DOHH2 (cell line): Measurements from ENCODE around the gene DLK1.

Source experiments
- H3F3A ChIP-seq: fragments of 200-600 bp; sonication (generic), shearing (Covaris generic); 2 replicates; pipeline ENCODE4 v1.6.0; 2016; ENCODE audit warnings: antibody characterized with exemption, mild to moderate bottlenecking; ENCODE audit not compliant: control insufficient read depth, insufficient read depth
- H3K27ac ChIP-seq: fragments of 200-600 bp; sonication (generic); 2 replicates; pipeline ENCODE4 v1.5.1; 2014; ENCODE audit warnings: low read depth, mild to moderate bottlenecking, low read length, moderate library complexity
- H3K27me3 ChIP-seq: fragments of 200-600 bp; sonication (generic); 2 replicates; pipeline ENCODE4 v1.6.1; 2014; ENCODE audit warnings: mild to moderate bottlenecking, low read length, mixed read lengths; ENCODE audit not compliant: control insufficient read depth
- H3K36me3 ChIP-seq: fragments of 200-600 bp; sonication (generic); 2 replicates; pipeline ENCODE4 v1.6.1; 2014; ENCODE audit warnings: mild to moderate bottlenecking, low read length, moderate library complexity, mixed read lengths; ENCODE audit not compliant: control insufficient read depth
- H3K4me1 ChIP-seq: fragments of 200-600 bp; sonication (generic); 2 replicates; pipeline ENCODE4 v1.6.1; 2014; ENCODE audit warnings: mild to moderate bottlenecking, low read length, mixed read lengths; ENCODE audit not compliant: control insufficient read depth
- H3K4me2 ChIP-seq: fragments of 200-600 bp; sonication (generic); 2 replicates; pipeline ENCODE4 v1.6.0; 2014; ENCODE audit warnings: mild to moderate bottlenecking, low read length, moderate library complexity
- H3K4me3 ChIP-seq: fragments of 200-600 bp; sonication (generic); 2 replicates; pipeline ENCODE4 v1.5.1; 2014; ENCODE audit warnings: mild to moderate bottlenecking, low read length, mixed read lengths
- H3K79me2 ChIP-seq: fragments of 200-600 bp; sonication (generic); 2 replicates; pipeline ENCODE4 v1.6.1; 2014; ENCODE audit warnings: mild to moderate bottlenecking, low read length, mixed read lengths; ENCODE audit not compliant: control insufficient read depth
- H3K9me2 ChIP-seq: fragments of 200-600 bp; sonication (generic); replicated peaks from 2 replicates; pipeline ENCODE4 v1.6.1; 2014; ENCODE audit warnings: mild to moderate bottlenecking, low read length, mixed read lengths; ENCODE audit not compliant: control insufficient read depth
- H3K9me3 ChIP-seq: fragments of 200-600 bp; sonication (generic); 2 replicates; pipeline ENCODE4 v1.6.1; 2014; ENCODE audit warnings: antibody characterized with exemption, low read length, mixed read lengths; ENCODE audit not compliant: control insufficient read depth, insufficient read depth
- H4K20me1 ChIP-seq: fragments of 200-600 bp; sonication (generic); 2 replicates; pipeline ENCODE4 v1.6.0; 2014; ENCODE audit warnings: low read depth, mild to moderate bottlenecking, antibody characterized with exemption, low read length, moderate library complexity; ENCODE audit not compliant: control insufficient read depth, insufficient read depth
- EZH2phosphoT487 ChIP-seq: fragments of 200-600 bp; sonication (generic); IDR thresholded peaks from 2 replicates; pipeline ENCODE4 v1.6.1; 2017; ENCODE audit warnings: borderline replicate concordance, mild to moderate bottlenecking, antibody characterized with exemption, low read length, moderate library complexity, mixed read lengths
- TF ChIP-seq, protein P1 (sequence below): fragments of 200-600 bp; sonication (generic); IDR thresholded peaks from one replicate; pipeline ENCODE4 v1.5.1; 2014; ENCODE audit warnings: antibody characterized with exemption, mild to moderate bottlenecking, low read depth, low read length; ENCODE audit not compliant: poor library complexity, severe bottlenecking

The DLK1 gene

DNA sequence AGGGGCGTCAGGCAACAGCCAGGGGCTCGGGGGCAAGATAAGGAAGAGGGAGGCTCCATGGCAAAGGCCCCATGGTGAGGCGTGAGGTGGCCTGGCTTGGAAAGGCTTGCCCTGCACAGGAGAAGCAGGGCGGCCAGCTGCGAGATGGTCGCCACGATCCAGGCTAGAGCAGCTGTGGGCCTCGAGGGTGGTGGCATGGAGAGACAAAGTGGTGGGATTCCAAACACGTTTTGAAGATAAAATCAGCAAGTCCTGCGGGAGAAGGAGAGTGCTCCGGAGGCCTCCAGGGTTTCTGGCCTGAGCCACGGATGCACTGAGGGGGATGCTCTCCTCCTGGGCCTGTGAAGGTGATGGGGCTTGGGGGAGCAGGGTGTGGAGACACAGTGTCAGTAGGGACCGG is 20.5 kb upstream of the DLK1 start:
- no peaks in the 10 kb centered on the region for H3K36me3 ChIP-seq
- TF ChIP-seq EZH2phosphoT487: no peak
- TF ChIP-seq, protein P1, sequence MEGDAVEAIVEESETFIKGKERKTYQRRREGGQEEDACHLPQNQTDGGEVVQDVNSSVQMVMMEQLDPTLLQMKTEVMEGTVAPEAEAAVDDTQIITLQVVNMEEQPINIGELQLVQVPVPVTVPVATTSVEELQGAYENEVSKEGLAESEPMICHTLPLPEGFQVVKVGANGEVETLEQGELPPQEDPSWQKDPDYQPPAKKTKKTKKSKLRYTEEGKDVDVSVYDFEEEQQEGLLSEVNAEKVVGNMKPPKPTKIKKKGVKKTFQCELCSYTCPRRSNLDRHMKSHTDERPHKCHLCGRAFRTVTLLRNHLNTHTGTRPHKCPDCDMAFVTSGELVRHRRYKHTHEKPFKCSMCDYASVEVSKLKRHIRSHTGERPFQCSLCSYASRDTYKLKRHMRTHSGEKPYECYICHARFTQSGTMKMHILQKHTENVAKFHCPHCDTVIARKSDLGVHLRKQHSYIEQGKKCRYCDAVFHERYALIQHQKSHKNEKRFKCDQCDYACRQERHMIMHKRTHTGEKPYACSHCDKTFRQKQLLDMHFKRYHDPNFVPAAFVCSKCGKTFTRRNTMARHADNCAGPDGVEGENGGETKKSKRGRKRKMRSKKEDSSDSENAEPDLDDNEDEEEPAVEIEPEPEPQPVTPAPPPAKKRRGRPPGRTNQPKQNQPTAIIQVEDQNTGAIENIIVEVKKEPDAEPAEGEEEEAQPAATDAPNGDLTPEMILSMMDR: no peak
- H3K4me3 ChIP-seq: no peak overlapping the region
- no peaks in the 10 kb centered on the region for H3F3A ChIP-seq
- no peaks in the 10 kb centered on the region for H3K9me3 ChIP-seq
- no peaks in the 10 kb centered on the region for H3K4me1 ChIP-seq
- H4K20me1 ChIP-seq: no peaks in the 10 kb centered on the region
- no peaks in the 10 kb centered on the region for H3K27me3 ChIP-seq
- H3K27ac ChIP-seq: no peak overlapping the region
- no peaks in the 10 kb centered on the region for H3K79me2 ChIP-seq
- H3K9me2 ChIP-seq: no peaks in the 10 kb centered on the region
- no peak overlapping the region for H3K4me2 ChIP-seq

GRCh38 chr14:100706860-100707259 is 19.8 kb upstream of the DLK1 start:
- no peaks in the 10 kb centered on the region for H3K27me3 ChIP-seq

DNA sequence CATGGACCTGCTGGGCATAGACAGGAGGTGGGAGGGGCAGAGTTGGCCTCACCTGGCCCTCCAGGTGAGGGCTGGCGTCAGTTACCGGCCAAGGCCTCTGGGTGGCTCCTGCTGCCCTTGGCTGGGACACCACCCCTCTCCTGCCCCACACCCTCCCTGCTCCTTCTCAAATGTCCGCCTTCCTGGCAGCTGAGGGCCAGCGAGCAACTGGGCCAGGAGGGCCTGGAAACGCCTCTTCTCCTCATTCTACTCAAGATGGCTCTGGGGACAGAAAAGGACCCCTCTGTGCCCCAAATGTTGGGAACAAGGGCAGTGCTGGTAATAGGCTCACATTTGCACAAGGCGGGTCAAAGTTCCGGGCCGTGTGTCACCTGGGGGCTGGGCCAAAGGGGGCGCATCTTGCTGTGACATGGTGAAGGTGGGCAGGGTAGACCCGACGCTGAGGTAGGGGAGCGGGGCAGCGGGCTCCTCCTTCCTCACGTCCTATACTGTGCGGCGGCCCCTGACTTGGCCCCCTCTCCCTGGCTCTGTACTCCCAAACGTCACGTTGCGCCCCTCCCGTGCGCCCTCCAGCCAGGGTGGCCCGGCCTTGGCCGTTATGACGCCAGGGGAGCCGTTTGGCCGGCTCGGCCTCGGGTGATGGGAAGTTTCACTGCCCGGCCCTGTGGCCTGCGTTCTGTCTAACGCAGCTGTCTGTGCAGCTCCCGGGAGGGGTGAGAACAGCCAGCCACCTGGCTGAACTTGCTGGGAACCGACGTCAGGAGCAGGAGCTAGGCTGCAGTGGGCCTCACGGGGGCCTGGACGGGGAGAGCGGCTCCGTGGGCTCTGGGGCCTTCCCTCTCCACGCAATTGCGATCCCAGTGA is 18.0 kb upstream of the DLK1 start:
- no peak overlapping the region for H3K27ac ChIP-seq
- no peaks in the 10 kb centered on the region for H3K79me2 ChIP-seq
- H3K36me3 ChIP-seq: no peaks in the 10 kb centered on the region
- no peak for TF ChIP-seq EZH2phosphoT487
- TF ChIP-seq, protein P1: peak; percentile 9
- no peaks in the 10 kb centered on the region for H3F3A ChIP-seq
- no peak overlapping the region for H3K4me3 ChIP-seq
- H3K9me2 ChIP-seq: no peaks in the 10 kb centered on the region
- no peak overlapping the region for H3K4me2 ChIP-seq
- H3K27me3 ChIP-seq: no peaks in the 10 kb centered on the region
- H4K20me1 ChIP-seq: no peaks in the 10 kb centered on the region
- H3K9me3 ChIP-seq: no peaks in the 10 kb centered on the region
- H3K4me1 ChIP-seq: no peaks in the 10 kb centered on the region

More at GRCh38 chr14:100706860-100707259, 19.8 kb upstream of the DLK1 start:
- H3K4me3 ChIP-seq: no peak overlapping the region
- H3K36me3 ChIP-seq: no peaks in the 10 kb centered on the region
- no peaks in the 10 kb centered on the region for H3K4me1 ChIP-seq
- no peaks in the 10 kb centered on the region for H4K20me1 ChIP-seq
- H3K9me3 ChIP-seq: no peaks in the 10 kb centered on the region
- H3F3A ChIP-seq: no peaks in the 10 kb centered on the region
- TF ChIP-seq, protein P1: no peak
- TF ChIP-seq EZH2phosphoT487: no peak
- no peak overlapping the region for H3K27ac ChIP-seq
- H3K79me2 ChIP-seq: no peaks in the 10 kb centered on the region
- no peaks in the 10 kb centered on the region for H3K9me2 ChIP-seq
- H3K4me2 ChIP-seq: no peak overlapping the region
